Activated CD4-positive, alpha-beta T cell treated with anti-CD3 and anti-CD28 coated beads, Interleukin-2, amount 10 ng/mL, durations not matched to agents 24 days and 14 days (primary cell): Measurements from ENCODE around the gene ZNF579. TPM values are rescaled to one million over a fixed set of nuclear protein-coding genes. Genes with fewer than 3 reads are reported as not detected.

ENCODE experiments used
- DNase-seq: peaks from one replicate; pipeline ENCODE4 v3.0.0; 2022
- H3K27ac Mint-ChIP-seq: one replicate; pipeline ENCODE4 v1.8.0; 2022; ENCODE audit warnings: mild to moderate bottlenecking, mixed read lengths
- H3K27me3 Mint-ChIP-seq: one replicate; pipeline ENCODE4 v1.8.0; 2022; ENCODE audit warnings: mixed read lengths
- H3K36me3 Mint-ChIP-seq: one replicate; pipeline ENCODE4 v1.8.0; 2022; ENCODE audit warnings: low read depth, mild to moderate bottlenecking, mixed read lengths
- H3K4me1 Mint-ChIP-seq: one replicate; pipeline ENCODE4 v1.8.0; 2021; ENCODE audit warnings: mixed read lengths
- H3K4me3 Mint-ChIP-seq: one replicate; pipeline ENCODE4 v1.8.0; 2022; ENCODE audit warnings: mild to moderate bottlenecking, moderate library complexity, mixed read lengths
- H3K9me3 Mint-ChIP-seq: one replicate; pipeline ENCODE4 v1.8.0; 2021; ENCODE audit warnings: mixed read lengths
- intact Hi-C: fragments of 100-400 bp; cut with micrococcal nuclease; formaldehyde crosslinking; loops from one replicate; pipeline ENCODE4 v1.15.1; 2023
- total RNA-seq: library from RNA; stranded (reverse); gene quantifications from 2 replicates; pipeline ENCODE4 v1.2.3, GENCODE V29; 2022

Gene ZNF579
- total RNA-seq, 1 donor from 2014 or later: 9.6 TPM

GRCh38 chr19:55527197-55528029 lies 53.2 kb downstream of the ZNF579 start:
- H3K27me3 Mint-ChIP-seq: peaks cover 2% of the 10 kb centered on the region
- H3K4me3 Mint-ChIP-seq: no peak overlapping the region
- H3K4me1 Mint-ChIP-seq: no peaks in the 10 kb centered on the region
- no peak overlapping the region for H3K27ac Mint-ChIP-seq
- no peaks in the 10 kb centered on the region for H3K36me3 Mint-ChIP-seq
- DNase-seq: no peak
- intact Hi-C loops: loop anchor here (5.0 kb wide), 1 partner anchor 35 kb away; no protein-coding TSS in a partner anchor
- no peaks in the 10 kb centered on the region for H3K9me3 Mint-ChIP-seq

Other genes with a start within 250 kb of the ZNF579 start
- gene KMT5C, start 241.0 kb downstream of the ZNF579 start, total RNA-seq: 31.3 and 32.2 TPM in 2 replicates
- gene COX6B2, start 226.1 kb downstream of the ZNF579 start, total RNA-seq: 0.26 TPM in 1 of 2 replicates, not detected in the other
- gene GARIN5B, start 217.6 kb downstream of the ZNF579 start, total RNA-seq: not detected in 2 replicates
- gene IL11, start 210.4 kb downstream of the ZNF579 start, total RNA-seq: 0.21 TPM in 1 of 2 replicates, not detected in the other
- gene TMEM190, start 204.0 kb downstream of the ZNF579 start, total RNA-seq: not detected in 2 replicates
- gene TMEM238, start 196.6 kb downstream of the ZNF579 start, total RNA-seq: 9.7 and 11.3 TPM in 2 replicates
- gene RPL28, start 194.9 kb downstream of the ZNF579 start, total RNA-seq: 1,992 and 2,022 TPM in 2 replicates
- 227 and 248 TPM in 2 replicates for gene UBE2S, start 173.1 kb downstream of the ZNF579 start, total RNA-seq
- gene SHISA7, start 137.5 kb downstream of the ZNF579 start, total RNA-seq: not detected in 2 replicates
- gene ISOC2, start 119.2 kb downstream of the ZNF579 start, total RNA-seq: 34.2 and 35.2 TPM in 2 replicates
- gene C19orf85, start 116.1 kb downstream of the ZNF579 start, total RNA-seq: not detected in 2 replicates
- gene ZNF628, start 104.2 kb downstream of the ZNF579 start, total RNA-seq: 8.8 and 10.0 TPM in 2 replicates
- gene NAT14, start 95.7 kb downstream of the ZNF579 start, total RNA-seq: 21.7 and 23.4 TPM in 2 replicates
- gene SSC5D, start 92.4 kb downstream of the ZNF579 start, total RNA-seq: 0.19 and 0.21 TPM in 2 replicates
- not detected in 2 replicates for gene SBK2, start 43.7 kb downstream of the ZNF579 start, total RNA-seq
- not detected in 2 replicates for gene SBK3, start 35.3 kb downstream of the ZNF579 start, total RNA-seq
- 20.4 and 21.4 TPM in 2 replicates for gene FIZ1, start 18.7 kb upstream of the ZNF579 start, total RNA-seq
- 17.8 and 19.0 TPM in 2 replicates for gene ZNF524, start 19.4 kb upstream of the ZNF579 start, total RNA-seq
- 12.2 and 12.5 TPM in 2 replicates for gene ZNF865, start 24.8 kb upstream of the ZNF579 start, total RNA-seq
- gene ZNF784, start 43.7 kb upstream of the ZNF579 start, total RNA-seq: 3.6 and 3.7 TPM in 2 replicates
- 38.3 and 39.1 TPM in 2 replicates for gene ZNF580, start 60.2 kb upstream of the ZNF579 start, total RNA-seq
- 32.7 and 33.0 TPM in 2 replicates for gene ZNF581, start 62.8 kb upstream of the ZNF579 start, total RNA-seq
- 8.0 and 9.0 TPM in 2 replicates for gene CCDC106, start 67.4 kb upstream of the ZNF579 start, total RNA-seq
- gene U2AF2, start 74.2 kb upstream of the ZNF579 start, total RNA-seq: 390 and 394 TPM in 2 replicates
- gene EPN1, start 94.4 kb upstream of the ZNF579 start, total RNA-seq: 44.7 and 45.4 TPM in 2 replicates
- gene NLRP9, start 157.6 kb upstream of the ZNF579 start, total RNA-seq: not detected in 2 replicates
- gene RFPL4A, start 178.2 kb upstream of the ZNF579 start, total RNA-seq: not detected in 2 replicates
- not detected in 2 replicates for gene RFPL4AL1, start 188.3 kb upstream of the ZNF579 start, total RNA-seq